Activated CD4-positive, alpha-beta T cell treated with anti-CD3 and anti-CD28 coated beads for 48 hours (primary cell): ENCODE results near the gene SLC16A6.
"Not testable (repeated sequence)": the region's sequence is repeated elsewhere in the genome, so short reads cannot be mapped to it uniquely, and the experiment has no call there.

Experiments
- DNase-seq: peaks from one replicate; pipeline ENCODE4 v3.0.0-alpha.2; 2020

SLC16A6 gene

GRCh38 chr17:68309066-68309670 is 18.2 kb upstream of the SLC16A6 start:
- DNase-seq, result not testable (repeated sequence)

GRCh38 chr17:68308486-68308885 is 17.6 kb upstream of the SLC16A6 start:
- DNase-seq, result not testable (repeated sequence)

GRCh38 chr17:68307443-68307842 is 16.5 kb upstream of the SLC16A6 start:
- no peak for DNase-seq

GRCh38 chr17:68306819-68307218 is 15.9 kb upstream of the SLC16A6 start:
- DNase-seq, result no peak

- DNase-seq, result no peak
These were observed 14.2 kb upstream of the SLC16A6 start for GRCh38 chr17:68305142-68305541.

- DNase-seq, result no peak
These were observed 13.8 kb upstream of the SLC16A6 start for GRCh38 chr17:68304706-68305105.

- no peak for DNase-seq
These were observed 11.7 kb upstream of the SLC16A6 start for GRCh38 chr17:68302666-68303065.

- no peak for DNase-seq
These were observed 11.2 kb upstream of the SLC16A6 start for GRCh38 chr17:68302066-68302564.

- DNase-seq, result no peak
These were observed 10.6 kb upstream of the SLC16A6 start for GRCh38 chr17:68301438-68301959.

- DNase-seq, result no peak
These were observed 8.9 kb upstream of the SLC16A6 start for GRCh38 chr17:68299817-68300216.

- no peak for DNase-seq
These were observed 7.7 kb upstream of the SLC16A6 start for GRCh38 chr17:68298601-68299000.

- no peak for DNase-seq
These were observed 6.3 kb upstream of the SLC16A6 start for GRCh38 chr17:68297195-68297594.

- peak; percentile 57 for DNase-seq
These were observed 5.6 kb upstream of the SLC16A6 start for GRCh38 chr17:68296217-68297191.

GRCh38 chr17:68295086-68295485 is 4.2 kb upstream of the SLC16A6 start:
- peak; percentile 74 for DNase-seq

GRCh38 chr17:68294617-68295016 is 3.7 kb upstream of the SLC16A6 start:
- no peak for DNase-seq

- no peak for DNase-seq
These were observed 3.2 kb upstream of the SLC16A6 start for GRCh38 chr17:68294196-68294555.

- DNase-seq, result no peak
These were observed 2.7 kb upstream of the SLC16A6 start for GRCh38 chr17:68293490-68294195.

GRCh38 chr17:68292689-68293040 is 1.7 kb upstream of the SLC16A6 start:
- DNase-seq, result no peak

GRCh38 chr17:68291836-68292688 is 1.1 kb upstream of the SLC16A6 start:
- peak; percentile 90 for DNase-seq

- DNase-seq, result peak; percentile 59
These were observed 516 bp downstream of the SLC16A6 start for GRCh38 chr17:68290268-68290954.

- no peak for DNase-seq
These were observed 1.0 kb downstream of the SLC16A6 start for GRCh38 chr17:68289936-68290267.

- DNase-seq, result no peak
These were observed 1.5 kb downstream of the SLC16A6 start for GRCh38 chr17:68289473-68289872.
